HG02678 (cell line): ENCODE data around the gene STK17A.

ENCODE experiments used
- ATAC-seq: cut with Tn5 transposase; IDR thresholded peaks from one replicate; pipeline ENCODE4 v1.9.1; 2021; ENCODE audit warnings: mild to moderate bottlenecking, moderate library complexity; ENCODE audit not compliant: unreplicated experiment

The STK17A gene

DNA sequence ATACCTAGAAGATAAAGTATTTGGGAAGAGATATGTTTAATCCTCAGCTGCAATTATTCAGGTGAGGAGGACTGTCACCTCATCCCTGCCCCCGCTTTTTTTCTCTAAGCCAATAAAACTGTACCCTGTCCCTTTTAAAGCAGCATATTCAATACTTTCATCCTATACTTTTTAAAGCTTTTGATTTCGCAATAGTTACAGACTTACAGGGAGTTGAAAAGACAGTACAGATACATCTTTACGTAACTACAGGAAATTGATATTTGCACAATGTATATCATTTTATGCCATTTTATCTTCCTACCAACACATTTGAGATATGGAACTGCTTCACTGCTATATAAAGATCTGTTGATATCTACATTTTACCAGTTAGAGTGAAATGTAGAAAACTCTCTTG, 47.6 kb downstream of the STK17A start:
- no peak for ATAC-seq

GRCh38 chr7:43631559-43631958, 48.7 kb downstream of the STK17A start:
- no peak for ATAC-seq

DNA sequence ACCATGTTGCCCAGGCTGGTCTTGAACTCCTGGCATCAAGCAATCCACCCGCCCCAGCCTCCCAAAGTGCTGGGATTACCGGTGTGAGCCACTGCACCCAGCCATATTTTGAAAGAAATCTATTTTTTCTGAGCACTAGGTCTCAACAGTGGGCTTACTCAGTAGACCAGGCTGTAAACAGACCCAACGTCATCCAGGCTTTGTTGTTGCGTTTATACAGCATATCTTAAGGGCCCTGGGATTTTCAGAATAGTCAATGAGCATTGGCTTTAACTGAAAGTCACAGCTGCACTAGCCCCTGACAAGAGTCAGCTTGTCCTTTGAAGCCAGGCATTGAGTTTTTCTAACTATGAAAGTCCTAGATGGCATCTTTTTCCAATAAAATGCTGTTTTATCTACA, 49.8 kb downstream of the STK17A start:
- ATAC-seq, result no peak

DNA sequence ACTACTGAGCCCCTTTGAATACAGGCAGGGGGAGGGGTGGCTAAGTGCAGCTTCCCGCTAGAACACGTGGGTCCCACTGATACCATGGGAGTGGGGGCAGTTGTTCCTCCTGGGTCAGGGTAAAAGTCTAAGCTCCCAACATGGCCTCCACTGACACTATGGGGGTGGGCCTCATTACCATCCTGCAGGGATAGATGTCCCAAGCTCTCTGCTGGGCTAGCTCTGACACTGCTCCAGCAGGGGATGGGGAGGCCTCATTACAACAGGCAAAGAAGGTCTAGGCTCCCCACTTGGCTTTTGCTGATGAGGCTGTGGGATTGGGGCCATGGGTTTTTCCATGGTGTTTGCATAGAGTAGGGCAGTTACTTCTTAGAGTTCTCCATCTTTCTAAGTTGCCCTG, 51.5 kb downstream of the STK17A start:
- no peak for ATAC-seq

DNA sequence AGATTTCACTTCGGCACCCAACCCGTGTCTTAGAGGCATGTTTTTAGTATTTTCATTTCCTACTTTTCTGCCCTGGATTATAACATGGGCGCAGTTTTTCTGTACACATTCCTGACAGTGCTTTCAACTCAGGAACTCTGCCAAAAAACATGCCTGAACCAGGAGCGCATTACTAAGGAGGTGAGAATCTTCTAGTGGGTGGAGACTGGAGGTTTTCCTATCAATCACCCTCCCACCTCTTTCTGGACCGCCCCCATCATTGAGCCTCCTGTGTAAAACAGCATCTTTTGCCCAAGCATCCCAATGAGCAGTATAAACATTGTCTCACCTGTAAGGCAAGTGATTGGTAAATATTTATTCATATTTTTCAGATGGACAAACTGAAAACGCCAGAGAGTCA, 53.2 kb downstream of the STK17A start:
- no peak for ATAC-seq

DNA sequence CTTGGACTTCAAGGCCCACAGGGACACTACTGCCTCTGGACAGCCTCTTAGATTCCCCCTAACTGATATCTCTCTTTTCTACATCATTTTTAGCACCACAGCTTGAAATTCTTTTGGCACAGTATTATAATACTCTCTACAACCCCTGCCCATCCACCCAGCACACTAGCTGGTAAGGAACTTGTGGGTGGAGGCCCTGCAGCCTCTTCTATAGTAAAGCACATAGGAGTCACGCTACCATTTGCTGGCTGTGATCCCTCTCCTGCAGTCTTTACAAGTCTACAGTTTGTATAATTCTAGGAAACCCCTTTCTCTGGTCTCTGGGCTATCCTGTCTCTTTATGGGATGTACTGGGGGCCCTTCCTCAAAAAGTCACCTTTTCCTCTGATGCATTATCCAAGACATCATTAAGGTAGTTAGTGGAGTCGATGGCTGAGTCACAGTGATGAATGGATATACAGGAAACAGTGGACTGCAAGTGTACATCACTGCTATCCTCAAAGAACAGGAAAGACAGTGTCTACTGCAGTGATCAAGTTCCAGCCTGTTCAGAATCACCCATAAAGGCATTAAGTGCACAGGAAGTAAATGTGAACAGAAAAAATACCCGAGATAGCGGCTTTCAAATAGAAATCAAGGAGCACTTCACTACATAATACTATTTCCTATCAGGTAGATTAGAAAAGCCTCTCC, 54.4 kb downstream of the STK17A start:
- no peak for ATAC-seq

DNA sequence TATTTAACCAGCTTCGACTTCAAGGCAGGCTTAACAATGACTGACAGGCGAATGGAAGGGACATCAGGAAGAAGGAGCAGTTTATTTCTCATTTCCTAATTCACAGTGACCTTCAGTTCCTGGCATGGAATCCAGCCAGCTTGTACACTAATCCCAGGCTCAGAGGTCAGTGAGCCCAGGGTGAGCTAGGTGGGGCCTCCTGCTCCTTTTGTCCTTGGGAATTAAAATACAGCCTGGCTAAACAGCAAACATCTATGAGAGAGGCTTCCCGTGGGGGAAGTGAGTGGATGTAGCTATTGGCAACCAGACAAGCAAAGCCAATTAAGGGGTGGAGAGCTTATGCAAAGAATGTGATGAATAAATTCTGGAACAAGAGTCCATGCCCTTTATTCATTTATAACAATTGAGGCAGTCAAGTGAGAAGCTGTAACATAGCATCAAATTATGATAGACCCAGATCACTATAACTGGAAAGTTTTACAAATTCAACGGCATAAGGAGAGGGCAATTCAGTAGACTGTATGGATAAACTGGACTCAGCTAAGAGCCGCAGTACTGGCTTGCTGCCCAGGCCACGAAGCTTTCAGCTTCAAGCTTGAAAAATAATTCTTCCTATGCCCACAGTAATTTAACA, 57.1 kb downstream of the STK17A start:
- no peak for ATAC-seq

- no peak for ATAC-seq
These were observed 57.8 kb downstream of the STK17A start for GRCh38 chr7:43640679-43641078.

DNA sequence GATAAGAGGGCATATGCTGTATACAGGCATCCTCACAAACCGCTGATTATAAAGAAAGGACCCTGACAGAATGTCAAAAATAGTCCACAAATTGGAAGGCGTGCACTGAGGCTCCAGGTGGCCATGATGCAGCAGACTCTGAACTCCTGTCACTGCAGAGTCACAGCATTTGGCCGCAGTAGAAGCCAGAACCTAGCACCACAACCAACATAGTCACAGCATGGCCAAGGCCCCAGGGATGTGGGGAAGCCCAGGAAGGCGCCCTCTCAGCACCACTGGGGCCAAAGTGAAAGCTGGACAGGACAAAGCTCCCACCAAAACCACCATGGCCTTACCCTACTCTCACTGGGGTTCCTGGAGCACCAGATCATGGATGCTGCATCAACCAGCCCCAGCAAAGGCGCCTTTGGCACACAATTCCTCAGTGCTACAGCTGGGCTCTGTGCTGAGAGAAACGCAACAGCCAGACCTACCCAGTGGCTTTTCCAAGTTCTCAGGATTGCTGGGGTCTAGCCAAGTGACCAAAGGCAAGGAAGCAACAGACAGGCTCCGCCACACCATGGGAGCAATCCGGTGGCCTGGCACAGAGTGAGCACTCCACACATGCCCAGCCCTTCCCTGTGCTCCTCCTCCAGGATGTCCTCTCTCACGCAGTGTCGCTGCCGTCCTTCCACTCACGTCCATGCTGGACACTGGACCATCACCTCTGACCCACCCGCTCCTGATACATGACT, 60.2 kb downstream of the STK17A start:
- no peak for ATAC-seq

DNA sequence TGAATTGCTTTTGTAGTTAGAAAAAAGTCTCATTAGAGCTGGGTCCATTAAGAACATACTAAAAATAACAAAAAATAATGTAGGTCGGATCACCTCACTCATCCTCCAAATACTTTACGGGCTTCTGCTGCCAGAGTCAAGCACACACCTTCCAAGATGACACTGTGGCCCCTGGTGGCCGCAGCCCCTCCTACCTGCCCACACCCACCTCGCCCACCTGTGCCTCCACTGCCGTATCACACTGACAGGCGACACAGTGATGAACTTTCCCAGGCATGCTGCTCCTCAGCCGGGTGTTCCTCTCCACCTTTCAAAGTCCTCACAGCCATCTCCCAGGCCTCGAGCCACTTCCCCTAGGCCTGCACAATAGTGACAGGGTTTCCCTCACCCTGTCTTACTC, 60.9 kb downstream of the STK17A start:
- no peak for ATAC-seq

- no peak for ATAC-seq
These were observed 62.9 kb downstream of the STK17A start for GRCh38 chr7:43645699-43646226.

DNA sequence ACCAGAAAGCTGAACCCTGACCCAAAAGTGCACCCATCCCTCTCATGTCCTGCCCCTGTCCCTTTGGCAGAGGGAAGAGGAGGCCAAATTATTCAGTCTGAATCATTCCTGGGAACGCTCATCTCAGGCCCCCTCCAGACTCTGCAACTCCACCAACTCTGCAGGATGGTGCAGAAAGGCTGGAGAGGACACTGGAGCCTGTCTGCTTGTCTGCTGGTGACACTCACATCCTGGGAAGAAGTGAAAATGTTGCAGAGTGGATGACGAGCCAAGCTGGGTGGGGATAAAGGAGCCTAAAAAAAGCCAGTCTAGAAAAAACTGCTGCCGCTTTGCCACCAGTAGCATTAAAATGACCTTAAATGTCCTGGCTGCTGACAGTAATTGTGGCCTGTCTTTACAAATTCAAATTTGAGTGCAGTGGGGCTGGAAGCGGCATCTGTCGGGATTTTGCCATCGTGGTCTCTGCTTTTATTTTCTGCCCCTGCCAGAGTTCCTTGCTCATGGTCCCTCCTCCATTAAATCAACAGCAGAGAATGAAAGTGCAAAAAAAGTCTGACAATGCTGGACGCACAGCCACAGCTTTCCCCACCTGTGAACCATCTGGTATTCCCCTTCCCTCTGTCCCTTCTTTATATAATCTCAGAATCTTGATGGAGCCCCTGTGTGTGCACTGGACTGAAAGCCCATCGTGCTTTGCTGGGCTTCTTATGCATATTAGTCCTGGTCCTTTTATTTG, 63.9 kb downstream of the STK17A start:
- ATAC-seq, result no peak

- ATAC-seq, result no peak
These were observed 64.4 kb downstream of the STK17A start for GRCh38 chr7:43647339-43647672.

DNA sequence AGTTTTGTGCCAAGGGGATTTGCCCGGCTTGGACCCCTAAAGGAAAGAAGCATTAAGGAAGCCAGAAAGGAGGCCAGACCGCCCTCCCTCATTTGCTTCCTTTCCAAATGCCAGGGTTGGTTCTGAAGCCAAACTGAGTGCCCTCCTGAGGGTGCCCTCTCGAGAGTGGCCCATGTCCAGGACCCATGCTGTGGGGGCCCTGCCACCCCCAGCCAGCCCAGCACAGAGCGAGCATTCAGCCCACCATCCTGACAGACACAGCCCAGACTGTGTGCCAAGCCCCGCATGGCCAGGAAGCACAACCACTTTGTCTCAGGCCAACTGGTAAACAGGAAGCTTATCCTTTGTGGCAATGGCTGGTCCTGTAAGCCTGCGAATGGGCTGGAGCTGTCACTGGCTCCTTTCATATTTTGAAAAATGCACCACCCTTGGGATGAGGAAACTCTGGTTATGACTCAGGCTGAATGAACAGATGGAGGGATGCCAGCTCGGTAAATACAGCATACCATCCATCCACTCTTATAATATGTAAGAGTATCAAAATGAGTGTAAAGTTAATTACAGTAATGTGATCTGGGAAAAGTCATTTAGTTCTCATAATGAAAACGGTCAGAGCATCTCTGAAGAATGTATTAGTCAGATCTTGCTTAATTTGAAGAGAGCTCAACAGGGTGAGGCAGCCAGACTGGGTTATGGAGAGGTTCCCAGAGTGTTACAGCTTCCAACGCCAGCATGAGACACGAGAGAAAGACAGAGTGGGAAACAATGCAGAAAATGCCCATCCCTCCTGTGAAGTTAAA, 65.0 kb downstream of the STK17A start:
- peak; percentile 17 for ATAC-seq

DNA sequence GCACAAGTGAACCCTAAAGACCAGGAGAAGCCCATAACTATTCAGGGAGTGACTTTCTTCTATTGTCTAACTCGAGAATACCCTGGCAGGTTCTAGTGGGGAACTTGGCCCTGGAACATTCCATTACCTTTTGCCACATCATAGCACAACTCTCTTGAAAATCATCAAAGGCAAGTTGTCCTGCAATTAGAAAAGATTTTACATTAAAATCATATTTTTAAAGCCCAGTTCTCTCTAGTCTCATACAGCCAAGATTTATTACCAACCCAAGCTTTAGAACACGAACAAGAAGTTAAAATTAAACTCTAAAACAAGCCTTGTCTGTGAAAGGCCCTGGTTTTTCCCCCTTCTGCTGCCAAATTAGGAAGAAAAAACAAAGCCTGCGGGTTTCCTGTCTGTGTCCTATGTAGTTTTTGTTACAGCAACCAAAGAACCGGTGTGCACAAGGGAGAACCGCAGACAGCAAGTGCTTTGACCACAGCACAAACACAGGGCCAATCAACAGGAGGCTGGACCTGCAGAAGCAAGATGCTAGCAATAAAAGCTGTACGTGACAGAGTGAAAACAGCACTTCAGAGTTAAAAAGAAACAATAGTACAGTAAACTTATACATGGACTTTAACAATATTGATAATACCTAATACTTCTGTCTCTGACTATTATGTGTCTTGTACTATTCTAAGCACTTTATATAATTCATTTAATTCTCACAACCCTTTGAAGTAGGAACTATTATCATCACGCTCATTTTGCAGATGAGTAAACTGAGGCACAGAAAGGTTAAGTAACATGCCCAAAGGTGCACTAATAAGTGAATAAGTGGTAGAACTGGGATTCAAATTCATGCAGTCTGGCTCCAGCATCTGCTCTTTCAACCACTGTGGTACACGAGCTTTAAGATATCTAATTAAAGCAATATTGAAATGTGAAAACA, 65.8 kb downstream of the STK17A start:
- ATAC-seq, result peak; percentile 58

DNA sequence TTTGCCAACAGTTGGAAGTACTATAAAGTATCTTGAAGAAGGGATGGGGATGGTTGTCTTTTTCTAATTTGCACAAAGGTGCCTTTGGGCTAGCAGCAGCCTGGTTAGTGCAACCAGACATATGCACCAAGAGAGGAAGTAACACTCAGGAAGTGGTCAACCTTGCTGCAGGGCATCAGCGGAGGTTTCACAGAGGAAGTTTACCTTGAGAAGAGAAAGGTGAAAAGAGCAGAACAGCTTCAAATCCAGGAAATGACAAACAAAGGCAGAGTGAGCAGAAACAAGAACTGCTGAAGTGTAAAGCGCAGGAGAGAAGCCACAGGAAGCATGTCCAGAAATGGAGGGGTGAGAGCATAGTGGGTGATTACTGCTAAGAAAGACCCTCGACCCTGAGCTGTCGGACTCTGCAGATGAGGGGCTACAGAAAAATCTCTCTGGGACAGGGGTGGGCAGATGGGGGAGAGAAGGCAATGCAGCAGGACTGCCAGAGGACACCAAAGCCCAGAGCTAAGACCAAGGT, 66.9 kb downstream of the STK17A start:
- ATAC-seq, result peak; percentile 70

- no peak for ATAC-seq
These were observed 67.6 kb downstream of the STK17A start for GRCh38 chr7:43650457-43651052.

- no peak for ATAC-seq
These were observed 69.5 kb downstream of the STK17A start for GRCh38 chr7:43652364-43652763.

DNA sequence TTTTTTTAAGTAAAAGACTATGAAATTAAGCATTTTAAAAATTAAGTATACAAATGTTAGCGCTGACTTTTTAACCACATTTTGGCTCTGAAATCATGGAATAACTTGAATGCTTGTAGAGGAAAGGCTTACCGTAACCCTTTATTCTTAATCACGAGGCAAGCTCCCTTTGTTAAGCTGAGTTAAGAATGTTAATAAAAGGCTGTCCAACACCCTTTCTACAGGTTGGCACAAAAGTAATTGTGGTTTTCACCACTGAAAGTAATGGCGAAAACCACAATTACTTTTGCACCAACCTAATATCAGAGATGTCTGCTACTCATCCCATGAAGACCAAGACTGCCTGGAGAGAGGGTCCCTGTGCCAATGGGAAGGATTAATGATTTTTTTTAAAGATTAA, 70.6 kb downstream of the STK17A start:
- no peak for ATAC-seq
